T follicular helper cell (primary cell): ENCODE results near the gene MED8.

Source experiments
- DNase-seq: peaks from one replicate; pipeline ENCODE4 v3.0.0-alpha.2; 2020; ENCODE audit warnings: low read depth

MED8 gene

DNA sequence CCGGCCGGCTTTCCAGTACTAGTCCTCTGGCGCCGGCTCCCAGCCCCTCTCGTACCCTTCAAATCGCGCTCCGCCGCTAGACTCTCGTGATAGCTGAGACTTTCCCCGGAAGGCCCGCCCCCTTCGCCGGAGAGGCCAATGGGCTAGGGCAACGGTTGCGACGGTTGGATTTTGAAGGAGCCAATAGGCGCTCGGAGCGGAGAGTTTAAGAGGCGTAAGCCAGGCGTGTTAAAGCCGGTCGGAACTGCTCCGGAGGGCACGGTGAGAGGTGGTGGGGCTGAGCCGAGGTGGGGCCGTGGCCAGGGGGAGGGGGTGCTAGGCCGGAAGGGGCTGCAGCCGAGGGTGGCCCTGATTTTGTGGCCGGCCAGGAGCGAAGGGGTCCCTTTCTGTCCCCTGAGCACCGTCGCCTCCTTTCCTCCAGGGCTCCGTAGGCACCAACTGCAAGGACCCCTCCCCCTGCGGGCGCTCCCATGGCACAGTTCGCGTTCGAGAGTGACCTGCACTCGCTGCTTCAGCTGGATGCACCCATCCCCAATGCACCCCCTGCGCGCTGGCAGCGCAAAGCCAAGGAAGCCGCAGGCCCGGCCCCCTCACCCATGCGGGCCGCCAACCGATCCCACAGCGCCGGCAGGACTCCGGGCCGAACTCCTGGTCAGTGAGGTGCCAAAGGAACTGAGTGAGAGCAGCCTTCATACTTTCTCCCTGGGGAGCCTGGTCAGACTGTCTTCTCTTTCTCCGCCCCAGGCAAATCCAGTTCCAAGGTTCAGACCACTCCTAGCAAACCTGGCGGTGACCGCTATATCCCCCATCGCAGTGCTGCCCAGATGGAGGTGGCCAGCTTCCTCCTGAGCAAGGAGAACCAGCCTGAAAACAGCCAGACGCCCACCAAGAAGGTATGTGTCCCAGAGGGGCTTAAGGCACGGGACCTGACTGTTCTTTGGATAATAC, 30.6 kb downstream of the MED8 start, which contains the start of gene CDC20:
CDC20 (plus strand) TSS at position 236 of the 948 bp plus-strand sequence; CDS start at position 471, 235 bp downstream.
- peak; percentile 95 for DNase-seq

DNA sequence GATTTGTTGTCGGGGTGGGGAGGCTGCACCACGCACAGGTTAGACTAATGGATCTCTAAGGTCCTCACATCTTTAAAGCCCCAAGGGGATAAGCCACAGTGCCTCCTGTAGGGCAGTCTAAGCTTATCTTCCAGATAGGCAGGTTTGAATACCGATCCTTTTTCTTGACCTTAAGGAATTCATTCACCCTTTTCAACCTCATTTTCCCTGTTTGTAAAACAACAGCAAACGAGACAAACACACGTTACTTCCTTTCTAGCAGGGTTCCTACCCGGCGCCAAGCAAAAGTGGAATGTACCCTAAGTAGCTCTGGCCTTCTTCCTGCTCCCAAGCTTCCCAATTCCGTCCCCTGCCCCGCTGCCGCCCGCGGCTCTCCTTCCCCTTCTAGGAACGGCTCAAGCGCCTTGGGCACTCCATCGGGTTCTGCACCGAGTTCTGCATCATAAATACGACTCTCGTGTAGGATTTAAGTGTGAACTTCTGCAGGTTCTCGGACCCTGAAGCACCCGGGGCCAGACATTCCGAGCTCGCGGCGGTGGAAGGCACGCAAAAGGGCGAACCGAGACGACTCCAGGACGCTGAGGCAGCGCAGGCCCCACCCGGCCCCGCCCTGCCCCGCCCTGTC, 31.4 kb downstream of the MED8 start:
- no peak for DNase-seq

DNA sequence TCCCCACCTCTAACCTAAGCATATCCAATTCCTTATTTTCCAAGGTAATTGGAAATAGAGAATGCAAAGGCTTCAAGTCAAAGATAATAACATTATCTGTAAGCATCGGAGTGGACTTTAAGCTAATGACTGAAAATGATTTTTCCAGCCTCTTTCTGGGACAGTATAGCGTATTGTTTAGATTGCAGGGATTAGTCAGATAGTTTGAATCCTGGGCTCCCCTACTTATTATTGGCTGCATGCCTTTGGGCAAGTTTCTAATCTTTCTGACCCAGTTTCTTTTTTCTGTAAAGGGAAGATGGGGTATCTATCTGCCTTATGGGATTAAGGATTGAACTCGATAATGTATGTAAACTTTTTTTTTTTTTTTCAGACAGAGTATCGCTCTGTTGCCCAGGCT, 32.3 kb downstream of the MED8 start:
- DNase-seq: no peak

GRCh38 chr1:43354936-43355335, 34.7 kb downstream of the MED8 start:
- DNase-seq: no peak

GRCh38 chr1:43354471-43354870, 35.1 kb downstream of the MED8 start:
- no peak for DNase-seq

GRCh38 chr1:43352881-43353280, 36.7 kb downstream of the MED8 start:
- no peak for DNase-seq

DNA sequence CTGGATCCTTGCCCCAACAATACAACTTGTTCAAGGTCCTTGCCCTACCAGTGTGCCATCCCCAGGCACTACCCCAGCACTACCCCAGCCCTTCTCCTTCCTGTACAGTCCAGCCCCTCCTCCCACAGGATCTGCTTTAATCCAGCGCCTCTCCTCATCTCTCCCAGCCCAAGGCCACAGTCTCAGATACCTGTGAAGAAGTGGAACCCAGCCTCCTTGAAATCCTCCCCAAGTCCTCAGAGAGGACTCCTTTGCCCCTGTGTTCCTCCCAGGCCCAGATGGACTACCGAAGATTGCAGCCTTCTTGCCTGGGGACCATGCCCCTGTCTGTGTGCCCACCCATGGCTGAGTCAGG, 37.3 kb downstream of the MED8 start:
- DNase-seq: no peak

DNA sequence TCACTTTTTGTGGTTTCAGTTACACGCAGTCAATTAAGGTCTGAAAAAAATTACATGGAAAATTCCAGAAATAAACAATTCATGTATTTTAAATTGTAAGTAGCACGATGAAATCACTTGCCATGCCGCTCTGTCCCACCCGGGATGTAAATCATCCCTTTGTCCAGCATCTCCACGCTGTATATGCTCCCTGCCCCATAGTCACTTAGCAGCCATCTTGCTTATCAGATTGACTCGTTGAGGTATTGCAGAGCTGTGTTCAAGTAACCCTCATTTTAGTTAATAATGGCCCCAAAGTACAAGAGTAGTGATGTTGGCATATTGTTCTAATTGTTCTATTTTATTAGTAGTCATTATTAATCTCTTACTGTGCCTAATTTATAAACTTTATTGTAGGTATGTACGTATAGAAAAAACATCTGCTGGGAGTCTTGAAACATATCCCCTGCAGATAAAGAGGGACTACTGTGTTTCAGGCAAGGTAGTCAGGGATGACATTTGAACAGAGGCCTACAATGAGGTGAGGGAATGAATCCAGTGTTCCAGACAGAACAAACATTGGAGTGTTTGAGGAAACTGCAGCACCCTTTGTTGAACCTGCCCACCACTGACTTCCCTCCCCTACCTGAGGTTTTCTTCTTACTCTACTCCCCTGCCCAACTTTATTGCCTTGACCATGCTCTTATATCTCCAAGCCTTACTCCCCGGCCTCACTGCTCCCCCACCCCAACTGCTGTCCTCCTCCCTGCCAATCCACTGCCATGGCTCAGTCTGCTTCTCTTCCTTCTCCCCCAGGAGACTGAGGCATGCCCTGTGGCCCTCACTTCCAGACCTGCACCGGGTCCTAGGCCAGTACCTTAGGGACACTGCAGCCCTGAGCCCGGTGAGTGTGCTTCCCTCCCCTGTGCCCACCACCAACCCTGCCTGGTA, 37.9 kb downstream of the MED8 start:
- no peak for DNase-seq

- no peak for DNase-seq
These were observed 38.6 kb downstream of the MED8 start for GRCh38 chr1:43350976-43351375.

DNA sequence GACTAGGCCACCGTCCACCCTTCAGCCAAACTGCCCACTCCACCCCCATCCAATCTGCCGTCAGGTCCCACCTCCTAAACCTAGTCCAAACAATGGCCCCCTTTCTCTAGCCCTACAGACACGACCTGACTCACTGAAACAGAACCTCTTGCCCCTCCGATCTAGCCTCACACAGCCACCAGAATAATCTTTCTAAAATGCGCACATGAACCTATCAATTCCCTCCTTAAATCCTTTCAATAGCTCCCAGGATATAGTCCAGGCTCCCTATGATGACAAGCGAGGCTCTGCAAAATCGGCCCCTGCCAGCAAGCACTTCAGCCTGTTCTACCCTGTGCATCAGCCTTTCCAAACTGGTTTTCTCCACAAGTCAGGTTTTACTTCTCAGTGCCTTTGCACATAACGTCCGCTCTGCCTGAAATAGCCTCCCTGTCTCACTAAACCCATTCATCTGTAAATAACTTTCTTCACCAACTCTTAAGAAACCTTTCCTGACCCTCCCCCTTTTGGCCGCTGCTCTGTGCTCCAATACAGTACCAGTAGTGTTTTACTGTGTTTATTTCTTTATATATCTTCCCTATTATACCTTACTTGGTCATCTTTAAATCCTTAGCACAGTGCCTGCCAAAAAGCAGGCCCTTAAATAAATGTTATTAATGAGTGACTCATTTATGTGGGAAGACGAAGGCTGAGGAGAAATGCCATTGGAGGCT, 39.9 kb downstream of the MED8 start:
- no peak for DNase-seq

DNA sequence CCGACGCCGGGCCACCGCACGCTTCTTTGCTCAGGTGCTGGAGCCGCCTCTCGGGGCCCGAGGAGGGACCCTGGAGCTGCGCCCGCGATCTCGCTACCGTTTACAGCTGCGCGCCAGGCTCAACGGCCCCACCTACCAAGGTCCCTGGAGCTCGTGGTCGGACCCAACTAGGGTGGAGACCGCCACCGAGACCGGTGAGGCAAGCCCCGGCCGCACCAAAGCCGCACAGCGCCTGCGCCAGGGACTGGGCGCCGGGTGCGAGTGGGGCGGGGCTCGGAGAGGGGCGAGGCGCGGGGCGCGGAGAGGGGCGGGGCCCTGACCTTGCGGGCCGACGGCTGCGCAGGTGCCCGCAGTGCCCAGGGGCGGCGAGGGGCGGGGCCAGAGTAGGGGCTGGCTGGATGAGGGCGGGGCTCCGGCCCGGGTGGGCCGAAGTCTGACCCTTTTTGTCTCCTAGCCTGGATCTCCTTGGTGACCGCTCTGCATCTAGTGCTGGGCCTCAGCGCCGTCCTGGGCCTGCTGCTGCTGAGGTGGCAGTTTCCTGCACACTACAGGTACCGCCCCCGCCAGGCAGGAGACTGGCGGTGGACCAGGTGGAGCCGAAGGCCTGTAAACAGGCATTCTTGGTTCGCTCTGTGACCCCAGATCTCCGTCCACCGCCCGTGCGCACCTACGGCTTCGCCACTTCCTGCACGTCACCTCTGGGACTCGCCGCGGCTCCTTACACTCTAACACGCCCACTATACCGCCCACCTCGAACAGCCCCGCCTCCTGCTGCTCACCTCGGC, 40.6 kb downstream of the MED8 start:
- DNase-seq: peak; percentile 29

GRCh38 chr1:43348343-43348808, 41.2 kb downstream of the MED8 start:
- no peak for DNase-seq

DNA sequence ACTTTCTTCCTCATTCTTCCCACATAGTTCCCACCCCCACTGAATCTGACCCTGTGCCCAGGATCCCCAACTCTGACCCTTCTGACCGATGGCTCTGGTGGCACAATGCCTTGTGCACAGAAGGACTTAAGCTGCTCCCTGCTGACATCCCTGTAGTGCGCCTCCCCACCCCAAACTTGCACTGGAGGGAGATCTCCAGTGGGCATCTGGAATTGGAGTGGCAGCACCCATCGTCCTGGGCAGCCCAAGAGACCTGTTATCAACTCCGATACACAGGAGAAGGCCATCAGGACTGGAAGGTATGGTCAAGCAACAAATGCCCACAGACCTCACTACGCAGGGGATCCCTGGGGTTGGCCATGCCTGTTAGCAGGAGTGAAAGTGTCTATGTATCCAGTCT, 43.0 kb downstream of the MED8 start:
- no peak for DNase-seq

GRCh38 chr1:43345120-43345519, 44.5 kb downstream of the MED8 start:
- no peak for DNase-seq

DNA sequence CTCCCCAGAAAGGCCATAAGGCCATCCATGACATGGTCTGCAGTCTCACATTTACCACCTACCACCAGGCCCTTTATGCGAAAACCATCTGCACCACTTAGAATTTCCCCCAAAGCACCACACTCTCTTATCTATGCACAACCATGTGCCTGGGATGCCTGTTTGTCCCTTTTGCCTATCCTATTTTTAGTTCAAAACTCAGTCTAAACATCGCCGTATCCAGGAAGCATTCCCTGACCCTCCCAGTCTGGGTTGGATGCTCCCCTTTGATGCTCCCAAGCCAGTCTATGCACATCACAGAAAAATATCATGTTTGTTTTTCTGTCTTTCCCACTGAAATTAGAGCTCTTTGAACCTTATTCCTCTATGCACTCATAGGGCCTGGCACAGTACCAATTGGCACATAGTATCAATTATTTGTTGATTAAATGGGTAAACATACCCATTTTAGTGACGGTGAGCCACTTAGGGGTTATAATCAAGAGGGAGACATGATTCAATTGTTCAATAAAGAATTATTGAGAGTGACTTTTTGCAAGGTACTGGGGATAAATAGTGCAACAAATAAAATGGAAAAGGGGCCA, 45.2 kb downstream of the MED8 start:
- DNase-seq: no peak

GRCh38 chr1:43340559-43340958, 49.0 kb downstream of the MED8 start:
- DNase-seq: no peak

DNA sequence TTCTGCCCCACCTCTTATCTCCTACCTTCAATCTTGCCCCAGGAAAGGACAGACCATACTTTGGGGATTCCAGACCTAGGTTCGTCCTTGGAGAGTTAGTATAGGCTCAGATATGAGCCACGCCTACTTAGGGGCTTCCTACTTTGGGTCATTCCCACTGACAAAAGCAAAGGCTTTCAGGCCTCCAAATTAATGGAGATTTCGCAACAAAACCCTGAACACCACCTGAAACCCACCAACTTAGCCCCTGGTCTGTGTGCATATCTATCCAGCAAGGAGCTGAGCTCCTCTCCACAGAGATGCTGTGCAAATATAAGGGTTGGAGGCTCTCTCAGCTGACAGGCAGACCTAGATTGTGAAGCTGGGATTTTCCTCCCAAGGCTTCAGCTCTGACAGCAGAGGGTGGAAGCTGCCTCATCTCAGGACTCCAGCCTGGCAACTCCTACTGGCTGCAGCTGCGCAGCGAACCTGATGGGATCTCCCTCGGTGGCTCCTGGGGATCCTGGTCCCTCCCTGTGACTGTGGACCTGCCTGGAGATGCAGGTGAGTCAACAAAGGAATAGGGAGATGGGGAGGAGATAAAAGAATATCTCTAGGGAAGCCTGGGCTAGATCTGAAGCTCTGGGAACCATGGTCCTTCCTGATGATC, 49.9 kb downstream of the MED8 start:
- DNase-seq: no peak

DNA sequence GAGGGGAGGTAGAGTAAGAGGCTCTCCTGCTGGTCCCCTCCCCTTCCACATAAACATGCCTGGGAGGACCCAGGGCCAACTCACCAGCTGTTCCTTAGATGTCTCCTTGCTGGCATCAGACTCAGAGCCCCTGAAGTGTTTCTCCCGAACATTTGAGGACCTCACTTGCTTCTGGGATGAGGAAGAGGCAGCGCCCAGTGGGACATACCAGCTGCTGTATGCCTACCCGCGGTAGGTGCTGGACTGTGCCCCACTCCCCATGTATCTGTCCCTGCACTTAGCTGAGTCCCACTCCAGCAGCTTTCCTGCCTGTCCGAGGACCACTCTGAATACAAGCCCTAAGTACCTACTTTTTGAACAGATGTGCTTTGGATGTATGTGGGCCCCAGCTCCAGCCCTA, 51.6 kb downstream of the MED8 start:
- no peak for DNase-seq

- DNase-seq: no peak
These were observed 52.0 kb downstream of the MED8 start, which contains the start of gene MPL for GRCh38 chr1:43337588-43337987. Gene MPL (plus strand): TSS chr1:43337818. CDS start chr1:43337849, 31 bp downstream.
